H1 (cell line): ENCODE data around the gene DDX3X. TPM values are rescaled to one million over a fixed set of nuclear protein-coding genes. Genes with fewer than 3 reads are reported as not detected.

Source experiments
- CTCF ChIA-PET: fragments of 300-600 bp; sonication (Branson Sonifier 250); formaldehyde crosslinking; loops from one replicate; lab custom pipeline; 2021; ENCODE audit not compliant: partially characterized antibody; lab: Charles Lee
- POLR2A ChIA-PET: fragments of 300-600 bp; sonication (Branson Sonifier 250); formaldehyde crosslinking; loops from one replicate; lab custom pipeline; 2021; ENCODE audit warnings: inconsistent platforms; ENCODE audit not compliant: partially characterized antibody; lab: Charles Lee
- DNase-seq, 2 experiments: peaks; one replicate each; pipeline versions ENCODE4 v3.0.0 to v3.0.0-alpha.2; 2010 to 2022; ENCODE audit warnings: low spot score in 2 of 2, low read depth in 1 of 2, mixed read lengths in 1 of 2
- FAIRE-seq: peaks from 2 replicates; lab custom pipeline; 2011; peaks lifted over from hg19 to GRCh38; lab: Jason Lieb, UNC
- H2AFZ ChIP-seq: 2 replicates; pipeline ENCODE4 v1.8.1; 2012; ENCODE audit warnings: low read length, inconsistent platforms
- H2AK5ac ChIP-seq: 2 replicates; pipeline ENCODE4 v1.6.1; 2013; ENCODE audit warnings: low read depth, low read length
- H2BK120ac ChIP-seq: replicated peaks from 2 replicates; pipeline ENCODE3; 2013; ENCODE audit warnings: low read depth, low read length, inconsistent platforms
- H2BK12ac ChIP-seq: 2 replicates; pipeline ENCODE4 v1.6.1; 2013; ENCODE audit warnings: low read depth, low read length
- H2BK15ac ChIP-seq: 2 replicates; pipeline ENCODE4 v1.6.1; 2013; ENCODE audit warnings: low read length
- H2BK20ac ChIP-seq: 2 replicates; pipeline ENCODE4 v1.6.1; 2013; ENCODE audit warnings: low read length
- H2BK5ac ChIP-seq: 2 replicates; pipeline ENCODE4 v1.6.1; 2013; ENCODE audit warnings: low read depth, low read length
- H3K14ac ChIP-seq: 2 replicates; pipeline ENCODE4 v1.6.1; 2013; ENCODE audit warnings: inconsistent platforms; ENCODE audit not compliant: insufficient read length
- H3K18ac ChIP-seq: 2 replicates; pipeline ENCODE4 v1.6.1; 2013; ENCODE audit warnings: low read length; ENCODE audit errors: extremely low read depth
- H3K23ac ChIP-seq: 2 replicates; pipeline ENCODE4 v1.6.1; 2013; ENCODE audit warnings: inconsistent platforms; ENCODE audit not compliant: insufficient read length
- H3K23me2 ChIP-seq: 2 replicates; pipeline ENCODE4 v1.6.1; 2013; ENCODE audit warnings: low read depth, low read length
- H3K27ac ChIP-seq: 2 replicates; pipeline ENCODE4 v1.6.1; 2011; ENCODE audit warnings: low read depth, low read length, inconsistent platforms
- H3K27me3 ChIP-seq, 4 experiments: replicated peaks in 1 of 4; 1 replicate in 1 of 4; 2 replicates in 3 of 4; pipeline versions ENCODE4 v1.6.1 to v1.8.1; 2011 to 2013; ENCODE audit warnings: low read length in 3 of 4, mild to moderate bottlenecking in 3 of 4, inconsistent platforms in 2 of 4, mixed read lengths in 2 of 4, moderate library complexity in 1 of 4; ENCODE audit not compliant: control insufficient read depth in 3 of 4, insufficient read depth in 3 of 4; ENCODE audit errors: extremely low read depth in 1 of 4
- H3K36me3 ChIP-seq, 4 experiments: 2 replicates each; pipeline versions ENCODE4 v1.6.1 to v1.8.1; 2011 to 2013; ENCODE audit warnings: mild to moderate bottlenecking in 4 of 4, low read length in 3 of 4, moderate library complexity in 2 of 4, control low read depth in 1 of 4, inconsistent platforms in 1 of 4; ENCODE audit not compliant: insufficient read depth in 4 of 4, control insufficient read depth in 2 of 4
- H3K4ac ChIP-seq: replicated peaks from 2 replicates; pipeline ENCODE3; 2013; ENCODE audit warnings: low read length, low read depth, mixed read lengths, inconsistent platforms; ENCODE audit not compliant: insufficient read length
- H3K4me1 ChIP-seq, 4 experiments: replicated peaks in 1 of 4; 1 replicate in 1 of 4; 2 replicates in 3 of 4; pipeline versions ENCODE4 v1.6.1 to v1.8.1; 2011 to 2013; ENCODE audit warnings: low read length in 3 of 4, inconsistent platforms in 2 of 4, mixed read lengths in 1 of 4; ENCODE audit not compliant: insufficient read depth in 4 of 4, control insufficient read depth in 3 of 4
- H3K4me2 ChIP-seq, 2 experiments: 2 replicates each; pipeline versions ENCODE4 v1.6.1 to v1.8.1; 2011 to 2013; ENCODE audit warnings: low read depth in 2 of 2, low read length in 2 of 2, control low read depth in 1 of 2, inconsistent platforms in 1 of 2, mild to moderate bottlenecking in 1 of 2; ENCODE audit not compliant: insufficient read depth in 1 of 2
- H3K4me3 ChIP-seq, 4 experiments: fragments of 200-600, 300-600 bp in 1 of 4; sonication (generic), shearing (Covaris generic), sonication (Bioruptor Twin) in 1 of 4; 2 replicates each; pipeline versions ENCODE4 v1.5.1 to v1.8.1; 2011 to 2016; ENCODE audit warnings: low read length in 4 of 4, low read depth in 3 of 4, control low read depth in 2 of 4, inconsistent platforms in 2 of 4, mild to moderate bottlenecking in 2 of 4, mixed read lengths in 1 of 4, moderate library complexity in 1 of 4; ENCODE audit not compliant: insufficient read depth in 2 of 4; ENCODE audit errors: extremely low read depth in 1 of 4
- H3K56ac ChIP-seq: replicated peaks from 2 replicates; pipeline ENCODE3; 2013; ENCODE audit warnings: low read depth, mild to moderate bottlenecking, mixed read lengths, low read length, inconsistent platforms; ENCODE audit not compliant: insufficient read length
- H3K79me1 ChIP-seq: 2 replicates; pipeline ENCODE4 v1.6.1; 2013; ENCODE audit warnings: low read depth, low read length, control low read depth
- H3K79me2 ChIP-seq, 2 experiments: 2 replicates each; pipeline versions ENCODE4 v1.6.1 to v1.8.1; 2012 to 2013; ENCODE audit warnings: low read length in 2 of 2, mild to moderate bottlenecking in 2 of 2, inconsistent platforms in 1 of 2; ENCODE audit not compliant: insufficient read depth in 2 of 2, control insufficient read depth in 1 of 2
- H3K9ac ChIP-seq, 4 experiments: replicated peaks in 1 of 4; 1 replicate in 1 of 4; 2 replicates in 3 of 4; pipeline versions ENCODE4 v1.6.1 to v1.8.1; 2011 to 2013; ENCODE audit warnings: low read depth in 3 of 4, low read length in 3 of 4, control low read depth in 2 of 4, mild to moderate bottlenecking in 2 of 4, moderate library complexity in 2 of 4, inconsistent platforms in 1 of 4; ENCODE audit errors: extremely low read depth in 1 of 4
- H3K9me3 ChIP-seq, 2 experiments: 2 replicates each; pipeline versions ENCODE4 v1.6.1 to v1.8.1; 2012 to 2013; ENCODE audit warnings: mild to moderate bottlenecking in 2 of 2, moderate library complexity in 2 of 2, control low read depth in 1 of 2, inconsistent platforms in 1 of 2, low read depth in 1 of 2, low read length in 1 of 2, mixed read lengths in 1 of 2; ENCODE audit not compliant: insufficient read depth in 2 of 2
- H4K20me1 ChIP-seq, 2 experiments: replicated peaks in 1 of 2; 2 replicates each; pipeline versions ENCODE3 to v1.8.1; 2011 to 2013; ENCODE audit warnings: inconsistent platforms in 2 of 2, low read length in 2 of 2, mild to moderate bottlenecking in 1 of 2; ENCODE audit not compliant: insufficient read depth in 2 of 2, control insufficient read depth in 1 of 2
- H4K5ac ChIP-seq: 2 replicates; pipeline ENCODE4 v1.6.1; 2013; ENCODE audit warnings: low read length, low read depth, mixed read lengths, inconsistent platforms; ENCODE audit not compliant: insufficient read length
- H4K8ac ChIP-seq: 2 replicates; pipeline ENCODE4 v1.8.0; 2013; ENCODE audit warnings: mild to moderate bottlenecking, moderate library complexity, low read length, inconsistent platforms; ENCODE audit not compliant: insufficient read depth; ENCODE audit errors: extremely low read depth
- H4K91ac ChIP-seq: replicated peaks from 2 replicates; pipeline ENCODE3; 2013; ENCODE audit warnings: low read length, mixed read lengths, inconsistent platforms; ENCODE audit not compliant: insufficient read length
- EGR1 ChIP-seq: IDR thresholded peaks from 2 replicates; pipeline ENCODE4 v1.6.1; 2011; ENCODE audit warnings: low read depth, low read length, borderline replicate concordance
- HDAC2 ChIP-seq, 2 experiments: fragments of 300-600 bp in 1 of 2; sonication (generic) in 1 of 2; IDR thresholded peaks; 2 replicates each; pipeline ENCODE4 v1.6.1; 2011 to 2012; ENCODE audit warnings: low read depth in 2 of 2, low read length in 2 of 2, mild to moderate bottlenecking in 2 of 2, moderate library complexity in 2 of 2, borderline replicate concordance in 1 of 2, inconsistent platforms in 1 of 2
- HDAC6 ChIP-seq: IDR thresholded peaks from one replicate; pipeline ENCODE4 v1.7.1; 2012; ENCODE audit warnings: low read depth, mild to moderate bottlenecking, inconsistent platforms, low read length, moderate library complexity
- MAFK ChIP-seq: IDR thresholded peaks from 2 replicates; pipeline ENCODE4 v1.6.1; 2012; ENCODE audit warnings: low read depth, mild to moderate bottlenecking, improper control_type of control experiment, low read length
- RFX5 ChIP-seq: IDR thresholded peaks from 2 replicates; pipeline ENCODE4 v1.6.1; 2011; ENCODE audit warnings: low read depth, low read length, improper control_type of control experiment, borderline replicate concordance
- RNF2 ChIP-seq: fragments of 200-900, 300-1000 bp; sonication (generic); IDR thresholded peaks from 2 replicates; pipeline ENCODE4 v1.7.1; 2016; ENCODE audit warnings: borderline replicate concordance, low read depth, mild to moderate bottlenecking, antibody characterized with exemption, low read length; ENCODE audit not compliant: poor library complexity, severe bottlenecking; ENCODE audit errors: missing control alignments
- SAP30 ChIP-seq: fragments of 300-600 bp; sonication (generic); IDR thresholded peaks from 2 replicates; pipeline ENCODE4 v1.7.1; 2012; ENCODE audit warnings: low read length, moderate library complexity, mild to moderate bottlenecking, inconsistent platforms; ENCODE audit not compliant: insufficient read depth, insufficient replicate concordance
- SP1 ChIP-seq: IDR thresholded peaks from 2 replicates; pipeline ENCODE4 v1.6.1; 2011; ENCODE audit warnings: low read depth, low read length
- ZNF274 ChIP-seq: IDR thresholded peaks from 2 replicates; pipeline ENCODE4 v1.7.0; 2012; ENCODE audit warnings: low read length, borderline replicate concordance; ENCODE audit errors: extremely low read depth
- WGBS, 2 experiments: shearing (Covaris generic) in 1 of 2; methylation state at CpG; one replicate each; pipeline versions ENCODE4 v1.1.6 to v1.1.7; 2013 to 2015; ENCODE audit warnings: low lambda C conversion rate in 2 of 2, mixed read lengths in 2 of 2, inconsistent platforms in 1 of 2, low coverage in 1 of 2, missing lambda C conversion rate in 1 of 2; ENCODE audit not compliant: insufficient replicate concordance in 2 of 2, insufficient coverage in 1 of 2, insufficient read length in 1 of 2; ENCODE audit errors: extremely low coverage in 1 of 2, missing lambda C conversion rate in 1 of 2; 5-methylcytosine and 5-hydroxymethylcytosine counted together
- polyA plus RNA-seq, 7 experiments: library from polyadenylated mRNA; depleted of rRNA in 3 of 7; stranded (reverse) in 5 of 7; unstranded in 2 of 7; fragments of >200 nt in 5 of 7; fragments of 200-250 nt in 2 of 7; gene quantifications; 1 replicate in 5 of 7; 2 replicates in 1 of 7; 4 replicates in 1 of 7; pipeline versions ENCODE4 v1.2.1 to v1.2.3, GENCODE V29; 2011 to 2013; ENCODE audit warnings: missing spikeins in 2 of 7, mixed read lengths in 2 of 7
- total RNA-seq: library from RNA; stranded (reverse); fragmentation: NEBNext Ultra II Directional; extraction: Animal tissue kit (Norgen Biotek cat#: 25700); gene quantifications from 2 replicates; pipeline ENCODE4 v1.2.1, GENCODE V29; 2021

The DDX3X gene
- total and polyA plus RNA-seq, 2 of the 8 experiments (the other 6 are each of a cell fraction or from before 2014, with no cell fraction given): 39.4 to 291 TPM

GRCh38 chrX:41389311-41389888 lies 55.4 kb downstream of the DDX3X start:
- H3K4me1 ChIP-seq: peaks cover 0 to 6% (median 3%) of the 10 kb centered on the region in 4 experiments; a peak in 4 of 7 replicates
- no peak overlapping the region for H3K4me2 ChIP-seq
- no peak overlapping the region for H3K23ac ChIP-seq
- no peak overlapping the region for H3K14ac ChIP-seq
- H3K79me1 ChIP-seq: no peaks in the 10 kb centered on the region
- no peak overlapping the region for H3K4ac ChIP-seq
- no peak overlapping the region for H2BK120ac ChIP-seq
- no peaks in the 10 kb centered on the region for H3K9me3 ChIP-seq
- no peak overlapping the region for H2BK15ac ChIP-seq
- DNase-seq (no peak), FAIRE-seq (no peak)
- WGBS, 2 experiments: 75% methylated on average over 5 of the region's 6 CpGs; no CpG with 5 or more reads in 1 of the 2 experiments
- H3K56ac ChIP-seq: no peak overlapping the region
- H2AFZ ChIP-seq: no peak overlapping the region
- no peak overlapping the region for H2BK20ac ChIP-seq
- H4K20me1 ChIP-seq: no peaks in the 10 kb centered on the region
- H4K8ac ChIP-seq: no peak overlapping the region; the same call in 1 of the 2 replicates
- no peaks in the 10 kb centered on the region for H3K27me3 ChIP-seq
- H3K36me3 ChIP-seq: no peaks in the 10 kb centered on the region
- CTCF ChIA-PET: no interaction called here
- H4K91ac ChIP-seq: peak overlapping the region; percentile 54
- no peaks in the 10 kb centered on the region for H3K79me2 ChIP-seq
- no peak overlapping the region for H2AK5ac ChIP-seq
- no peak overlapping the region for H4K5ac ChIP-seq
- H3K4me3 ChIP-seq: no peak overlapping the region
- no peak overlapping the region for H3K27ac ChIP-seq
- no peaks in the 10 kb centered on the region for H3K23me2 ChIP-seq
- POLR2A ChIA-PET: no interaction called here
- H3K9ac ChIP-seq: no peak overlapping the region
- no peak overlapping the region for H3K18ac ChIP-seq
- no peak overlapping the region for H2BK12ac ChIP-seq
- no peak overlapping the region for H2BK5ac ChIP-seq
- no peak for TF ChIP-seq RNF2
- no peak for TF ChIP-seq RFX5
- TF ChIP-seq MAFK: no peak
- TF ChIP-seq EGR1: no peak
- no peak for TF ChIP-seq SAP30
- no peak for TF ChIP-seq SP1
- TF ChIP-seq HDAC2 (IDR thresholded peaks at IDR 0.05; ENCODE audit: borderline replicate concordance in 1 of 2, low read depth in 2 of 2, low read length in 2 of 2): no peak
- TF ChIP-seq ZNF274: no peak
- TF ChIP-seq HDAC6: no peak
- TF ChIP-seq, all 59 proteins: peak for 0
